Right atrium auricular region (tissue), 2 donors: Measurements from ENCODE around the gene UMAD1. TPM values are rescaled to one million over a fixed set of nuclear protein-coding genes. Genes with fewer than 3 reads are reported as not detected.

Experiments
- DNase-seq: peaks from one replicate; pipeline ENCODE4 v3.0.0-alpha.2; 2019; ENCODE audit warnings: low spot score
- H3K27ac ChIP-seq, 2 donors: fragments of 200-600 bp; sonication (generic); 1 replicate in 1 of 2; 2 replicates in 1 of 2; pipeline ENCODE4 v1.5.1; 2016 to 2019
- H3K27me3 ChIP-seq, 2 donors: fragments of 200-600 bp; sonication (generic); one replicate each; pipeline versions ENCODE4 v1.5.1 to v1.6.0; 2017 to 2019
- H3K36me3 ChIP-seq: fragments of 200-600 bp; sonication (generic); one replicate; pipeline ENCODE4 v1.5.1; 2016
- H3K4me1 ChIP-seq, 2 donors: fragments of 200-600 bp; sonication (generic); one replicate each; pipeline versions ENCODE4 v1.5.1 to v1.6.0; 2017 to 2019
- H3K4me3 ChIP-seq, 2 donors: fragments of 200-600 bp; sonication (generic); 1 replicate in 1 of 2; 2 replicates in 1 of 2; pipeline ENCODE4 v1.5.1; 2017 to 2019; ENCODE audit warnings: mild to moderate bottlenecking in 1 of 2, moderate library complexity in 1 of 2
- H3K9me3 ChIP-seq, 2 donors: fragments of 200-600 bp; sonication (generic); one replicate each; pipeline ENCODE4 v1.5.1; 2019
- CTCF ChIP-seq, 2 donors: fragments of 200-600 bp; sonication (generic); IDR thresholded peaks; one replicate each; pipeline ENCODE4 v1.5.1; 2019; ENCODE audit warnings: antibody characterized with exemption in 2 of 2
- total RNA-seq, 2 donors: library from RNA; depleted of rRNA; stranded (reverse); fragments of >200 nt; gene quantifications; one replicate each; pipeline ENCODE4 v1.1.0, GENCODE V29; 2016

UMAD1 gene
- total RNA-seq, 2 donors from 2014 or later, result 9.2 to 17.7 TPM

- peaks cover 0 to 18% of the 10 kb centered on the region in 2 donors for H3K4me1 ChIP-seq
- TF ChIP-seq CTCF (IDR thresholded peaks at IDR 0.05), result no peak
- no peaks in the 10 kb centered on the region for H3K27me3 ChIP-seq
- no peak overlapping the region for H3K27ac ChIP-seq
- H3K36me3 ChIP-seq, result no peaks in the 10 kb centered on the region
- no peak for DNase-seq
- no peak overlapping the region for H3K4me3 ChIP-seq
- H3K9me3 ChIP-seq, result no peaks in the 10 kb centered on the region
Observed at GRCh38 chr7:7706101-7706511, 65.6 kb downstream of the UMAD1 start.

- Histone ChIP-seq H3K36me3 (no peaks in the 10 kb centered on the region), H3K4me1 (peaks cover 0 to 18% of the 10 kb centered on the region in 2 donors), H3K9me3 (no peaks in the 10 kb centered on the region), H3K27me3 (no peaks in the 10 kb centered on the region), H3K4me3 (no peak overlapping the region), H3K27ac (no peak overlapping the region)
- TF ChIP-seq CTCF (IDR thresholded peaks at IDR 0.05), result no peak
- no peak for DNase-seq
Observed at GRCh38 chr7:7706556-7707172, 66.1 kb downstream of the UMAD1 start.

- H3K27ac ChIP-seq, result no peak overlapping the region
- peaks cover 0 to 18% of the 10 kb centered on the region in 2 donors for H3K4me1 ChIP-seq
- H3K4me3 ChIP-seq, result no peak overlapping the region
Observed at GRCh38 chr7:7707246-7707645, 66.7 kb downstream of the UMAD1 start.

GRCh38 chr7:7707806-7708205 lies 67.3 kb downstream of the UMAD1 start:
- TF ChIP-seq CTCF (IDR thresholded peaks at IDR 0.05), result no peak
- Histone ChIP-seq H3K27ac (no peak overlapping the region), H3K9me3 (no peaks in the 10 kb centered on the region), H3K27me3 (no peaks in the 10 kb centered on the region), H3K36me3 (no peaks in the 10 kb centered on the region), H3K4me1 (peaks cover 0 to 18% of the 10 kb centered on the region in 2 donors), H3K4me3 (no peak overlapping the region)
- no peak for DNase-seq

More at GRCh38 chr7:7707246-7707645, 66.7 kb downstream of the UMAD1 start:
- no peaks in the 10 kb centered on the region for H3K27me3 ChIP-seq
- no peak for TF ChIP-seq CTCF (IDR thresholded peaks at IDR 0.05)
- no peaks in the 10 kb centered on the region for H3K9me3 ChIP-seq
- DNase-seq, result no peak
- H3K36me3 ChIP-seq, result no peaks in the 10 kb centered on the region

- no peak for TF ChIP-seq CTCF (IDR thresholded peaks at IDR 0.05)
- Histone ChIP-seq H3K4me3 (no peak overlapping the region), H3K27me3 (no peaks in the 10 kb centered on the region), H3K27ac (no peak overlapping the region), H3K36me3 (no peaks in the 10 kb centered on the region), H3K4me1 (peaks cover 0 to 18% of the 10 kb centered on the region in 2 donors), H3K9me3 (no peaks in the 10 kb centered on the region)
- DNase-seq, result no peak
Observed at GRCh38 chr7:7709291-7709690, 68.7 kb downstream of the UMAD1 start.

- DNase-seq, result no peak
- Histone ChIP-seq H3K27me3 (no peaks in the 10 kb centered on the region), H3K36me3 (no peaks in the 10 kb centered on the region), H3K9me3 (no peaks in the 10 kb centered on the region), H3K4me1 (peaks cover 0 to 18% of the 10 kb centered on the region in 2 donors), H3K27ac (no peak overlapping the region), H3K4me3 (no peak overlapping the region)
- no peak for TF ChIP-seq CTCF (IDR thresholded peaks at IDR 0.05)
Observed at GRCh38 chr7:7710469-7710868, 69.9 kb downstream of the UMAD1 start.
